GM23248 (cell line): Measurements from ENCODE around the gene NAIP.
"Not testable (repeated sequence)": the region's sequence is repeated elsewhere in the genome, so short reads cannot be mapped to it uniquely, and the experiment has no call there.

Experiments used
- EZH2 ChIP-seq: fragments of 200-600 bp; sonication (generic); IDR thresholded peaks from 2 replicates; pipeline ENCODE4 v1.6.1; 2018; ENCODE audit warnings: antibody characterized with exemption, mild to moderate bottlenecking; ENCODE audit not compliant: insufficient read depth, poor library complexity, severe bottlenecking
- EZH2phosphoT487 ChIP-seq: fragments of 200-600 bp; sonication (generic); IDR thresholded peaks from 2 replicates; pipeline ENCODE4 v1.6.1; 2018; ENCODE audit warnings: antibody characterized with exemption, moderate library complexity, mild to moderate bottlenecking, low read depth; ENCODE audit not compliant: insufficient read depth

GRCh38 chr5:71044808-71045207 is 19.7 kb upstream of the NAIP start:
- TF ChIP-seq EZH2, EZH2phosphoT487: not testable (repeated sequence)
